ENCODE results near the gene MED12L. TPM values are rescaled to one million over a fixed set of nuclear protein-coding genes. Genes with fewer than 3 reads are reported as not detected.

The MED12L gene
- polyA plus RNA-seq, 1 experiment, result 0.06 TPM

DNA sequence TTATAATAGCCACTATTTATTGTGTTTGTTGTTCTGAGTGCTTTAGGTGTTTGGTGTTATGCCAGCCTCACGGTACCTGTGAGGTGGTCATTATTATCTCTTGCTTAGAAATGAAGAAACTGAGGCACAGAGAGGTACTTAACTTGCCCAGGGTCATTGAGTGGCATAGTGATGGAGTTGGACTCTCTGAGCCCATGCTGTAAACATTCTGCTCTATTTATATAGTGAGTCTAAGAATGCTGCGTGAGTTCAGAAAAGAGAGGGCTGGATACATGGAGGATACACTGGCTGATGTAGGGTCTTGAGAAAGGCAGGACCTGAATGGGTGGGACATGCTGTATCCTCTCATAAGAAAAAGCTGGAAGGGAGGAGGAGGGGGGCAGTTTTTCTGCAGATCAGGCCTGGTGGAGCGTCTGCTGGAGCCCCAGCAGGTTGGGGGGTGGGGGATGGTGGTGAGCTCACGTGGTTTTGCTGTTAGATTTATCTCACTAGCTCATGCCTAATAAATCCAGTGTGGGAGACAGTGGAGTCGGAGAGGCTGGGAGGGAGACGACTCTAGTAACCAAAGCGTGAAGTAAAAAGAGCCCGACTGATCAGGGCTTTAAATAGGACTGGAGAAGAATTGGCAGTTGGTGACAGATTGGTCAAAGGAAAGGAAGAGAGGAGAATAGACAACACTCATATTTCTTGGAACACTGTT lies 16.0 kb downstream of the MED12L start:
- H3K36me3 ChIP-seq (ENCODE audit: control insufficient read depth, insufficient read depth, low read length), result no peaks in the 10 kb centered on the region
- no peak overlapping the region for H3K4me3 ChIP-seq (ENCODE audit: low read depth, low read length)
- POLR2A ChIA-PET, result no interaction called here
- no peak for DNase-seq (ENCODE audit: low read depth)
- TF ChIP-seq CTCF (IDR thresholded peaks at IDR 0.05; ENCODE audit: insufficient read depth, low read depth, low read length), result no peak
- H3K27me3 ChIP-seq (ENCODE audit: control insufficient read depth, insufficient read depth, low read length), result no peaks in the 10 kb centered on the region; the same call in 1 of the 2 replicates
- CTCF ChIA-PET, result interaction anchor here (1.1 to 1.7 kb wide), 2 partner anchors 15 to 41 kb away, joined by 3 to 5 read pairs; no protein-coding TSS in a partner anchor

DNA sequence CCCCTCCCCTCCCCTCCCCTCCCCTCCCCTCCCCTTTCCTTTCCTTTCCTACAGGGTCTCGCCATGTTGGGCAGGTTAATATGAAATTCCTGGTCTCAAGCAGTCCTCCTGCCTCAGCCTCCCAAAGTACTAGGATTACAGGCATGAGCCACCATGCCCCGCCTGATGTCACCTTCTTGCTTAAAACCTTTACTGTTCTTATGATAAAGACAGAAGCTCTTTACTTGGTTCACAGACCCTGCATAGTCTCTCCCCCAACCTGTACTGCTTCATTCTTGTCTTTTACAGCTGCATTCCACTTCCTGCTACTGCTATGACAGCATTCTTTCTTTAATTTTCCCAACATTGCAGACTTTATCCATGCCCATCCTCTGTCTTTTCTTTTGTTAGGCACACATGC lies 20.8 kb downstream of the MED12L start:
- Histone ChIP-seq H3K36me3 (ENCODE audit: control insufficient read depth, insufficient read depth, low read length) (no peaks in the 10 kb centered on the region), H3K27me3 (ENCODE audit: control insufficient read depth, insufficient read depth, low read length) (peaks cover 3% of the 10 kb centered on the region), H3K4me3 (ENCODE audit: low read depth, low read length) (no peak overlapping the region)
- no peak for TF ChIP-seq CTCF (IDR thresholded peaks at IDR 0.05; ENCODE audit: insufficient read depth, low read depth, low read length)
- no peak for DNase-seq (ENCODE audit: low read depth)
- POLR2A ChIA-PET, result no interaction called here
- CTCF ChIA-PET, result no interaction called here

GRCh38 chr3:151107177-151107576 lies 21.7 kb downstream of the MED12L start:
- TF ChIP-seq CTCF (IDR thresholded peaks at IDR 0.05; ENCODE audit: insufficient read depth, low read depth, low read length), result no peak
- CTCF ChIA-PET, result no interaction called here
- no peak for DNase-seq (ENCODE audit: low read depth)
- Histone ChIP-seq H3K4me3 (ENCODE audit: low read depth, low read length) (no peak overlapping the region), H3K36me3 (ENCODE audit: control insufficient read depth, insufficient read depth, low read length) (no peaks in the 10 kb centered on the region), H3K27me3 (ENCODE audit: control insufficient read depth, insufficient read depth, low read length) (peaks cover 3% of the 10 kb centered on the region)
- POLR2A ChIA-PET, result no interaction called here

DNA sequence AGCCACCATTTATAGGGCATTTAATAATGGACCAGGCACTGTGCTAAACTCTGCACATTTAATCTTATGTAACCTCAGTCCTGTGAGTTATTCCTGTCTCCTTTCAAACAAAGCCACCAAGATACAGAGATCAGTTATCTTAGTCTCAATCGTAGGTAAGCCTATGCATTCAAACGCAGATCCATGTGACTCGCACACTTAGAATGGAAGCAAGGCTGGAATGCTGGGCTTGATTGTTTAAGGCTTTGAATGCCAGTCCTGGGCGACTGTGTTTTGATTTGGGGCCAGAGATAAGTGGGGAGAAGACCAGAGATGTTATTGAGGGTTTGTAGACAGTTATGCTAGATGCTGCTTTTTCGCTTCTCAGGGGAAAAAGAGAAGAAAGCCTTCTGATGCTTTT lies 22.2 kb downstream of the MED12L start:
- POLR2A ChIA-PET, result no interaction called here

DNA sequence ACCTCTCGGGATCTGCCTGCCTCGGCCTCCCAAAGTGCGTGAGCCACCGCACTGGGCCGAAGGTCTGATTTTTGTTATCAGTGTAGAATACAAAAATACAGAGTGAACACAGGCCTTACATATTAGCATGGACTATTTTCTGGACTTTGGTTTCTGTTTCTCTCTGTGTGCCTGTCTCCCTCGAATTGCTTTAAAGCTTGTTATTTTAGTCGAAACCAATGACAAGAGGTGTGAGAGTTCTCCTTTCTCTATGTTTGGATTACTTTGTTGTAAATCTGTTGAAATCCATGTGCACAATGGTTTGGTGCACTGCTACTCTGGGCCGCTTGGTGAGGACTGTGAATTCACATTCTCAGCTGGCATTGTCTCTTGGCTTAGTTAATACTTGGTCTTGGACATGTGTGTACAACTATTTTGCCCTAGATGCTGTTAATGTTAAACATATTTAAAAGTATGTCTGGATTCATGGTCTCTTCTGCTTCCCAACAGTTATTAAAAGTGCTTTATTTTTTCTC lies 23.9 kb downstream of the MED12L start:
- TF ChIP-seq CTCF (IDR thresholded peaks at IDR 0.05; ENCODE audit: insufficient read depth, low read depth, low read length), result no peak
- Histone ChIP-seq H3K4me3 (ENCODE audit: low read depth, low read length) (no peak overlapping the region), H3K27me3 (ENCODE audit: control insufficient read depth, insufficient read depth, low read length) (peaks cover 3% of the 10 kb centered on the region), H3K36me3 (ENCODE audit: control insufficient read depth, insufficient read depth, low read length) (no peaks in the 10 kb centered on the region)
- POLR2A ChIA-PET, result no interaction called here
- DNase-seq (ENCODE audit: low read depth), result no peak
- CTCF ChIA-PET, result no interaction called here

More for the DNA sequence above, 22.2 kb downstream of the MED12L start:
- CTCF ChIA-PET, result no interaction called here
- no peaks in the 10 kb centered on the region for H3K36me3 ChIP-seq (ENCODE audit: control insufficient read depth, insufficient read depth, low read length)
- no peak for DNase-seq (ENCODE audit: low read depth)
- H3K4me3 ChIP-seq (ENCODE audit: low read depth, low read length), result no peak overlapping the region
- H3K27me3 ChIP-seq (ENCODE audit: control insufficient read depth, insufficient read depth, low read length), result peaks cover 3% of the 10 kb centered on the region
- TF ChIP-seq CTCF (IDR thresholded peaks at IDR 0.05; ENCODE audit: insufficient read depth, low read depth, low read length), result no peak
